CD4-positive, alpha-beta T cell treated with Interleukin-4 for 1 hour (primary cell): ENCODE results near the gene CARD10.

Experiments used
- DNase-seq, 2 donors: peaks; one replicate each; pipeline ENCODE4 v3.0.0-alpha.2; 2020 to 2022

Gene CARD10

GRCh38 chr22:37501610-37502341 is 17.4 kb downstream of the CARD10 start:
- DNase-seq: no peak

- DNase-seq: no peak
These were observed 18.2 kb downstream of the CARD10 start for GRCh38 chr22:37500745-37501609.

GRCh38 chr22:37499789-37500540 is 19.2 kb downstream of the CARD10 start:
- DNase-seq: no peak

GRCh38 chr22:37499027-37499707 is 20.0 kb downstream of the CARD10 start:
- no peak for DNase-seq

GRCh38 chr22:37498289-37498909 is 20.8 kb downstream of the CARD10 start:
- peak; percentile 74 to 75 for DNase-seq

- no peak for DNase-seq
These were observed 22.1 kb downstream of the CARD10 start for GRCh38 chr22:37497062-37497599.

- no peak for DNase-seq
These were observed 22.6 kb downstream of the CARD10 start for GRCh38 chr22:37496651-37497050.

GRCh38 chr22:37493979-37494378 is 25.2 kb downstream of the CARD10 start:
- no peak for DNase-seq

- peak; percentile 70 to 76 for DNase-seq
These were observed 26.5 kb downstream of the CARD10 start for GRCh38 chr22:37492428-37493344.

GRCh38 chr22:37491559-37492427 is 27.4 kb downstream of the CARD10 start:
- no peak for DNase-seq

GRCh38 chr22:37491106-37491505 is 28.1 kb downstream of the CARD10 start:
- no peak for DNase-seq

GRCh38 chr22:37489983-37490382 is 29.2 kb downstream of the CARD10 start:
- DNase-seq: no peak

- DNase-seq: no peak
These were observed 30.7 kb downstream of the CARD10 start for GRCh38 chr22:37488337-37489135.

- no peak for DNase-seq
These were observed 31.6 kb downstream of the CARD10 start for GRCh38 chr22:37487571-37487970.

- no peak for DNase-seq
These were observed 32.1 kb downstream of the CARD10 start for GRCh38 chr22:37487129-37487528.

GRCh38 chr22:37486224-37486845 is 32.9 kb downstream of the CARD10 start, which contains the start of gene MFNG:
Gene MFNG, minus strand, starts transcription at chr22:37486384. Its CDS starts 207 bp downstream, at chr22:37486177.
- peak; percentile 79 to 85 for DNase-seq

- peak in 1 of 2 donors; percentile 13 for DNase-seq
These were observed 33.6 kb downstream of the CARD10 start for GRCh38 chr22:37485395-37486223.
